BLaER1 treated with 17β-estradiol and CSF1 and Interleukin-3, amounts not matched to agents 10 nM and 100 nM (cell line): ENCODE data around the gene PLAAT3.
A peak's percentile ranks its signal among the peaks of the same experiment; 100 is the strongest.

Experiments used
- H3K27ac ChIP-seq, 11 experiments: shearing (Covaris generic); formaldehyde crosslinking; 2 replicates each; pipeline ENCODE4 v1.8.1; 2022
- H3K27me3 ChIP-seq, 11 experiments: shearing (Covaris generic); formaldehyde crosslinking; 2 replicates each; pipeline ENCODE4 v1.8.1; 2022
- H3K36me3 ChIP-seq, 11 experiments: shearing (Covaris generic); formaldehyde crosslinking; 2 replicates each; pipeline ENCODE4 v1.8.1; 2022
- H3K4me1 ChIP-seq, 10 experiments: shearing (Covaris generic); formaldehyde crosslinking; 2 replicates each; pipeline ENCODE4 v1.8.1; 2022
- H3K4me2 ChIP-seq, 11 experiments: shearing (Covaris generic); formaldehyde crosslinking; 2 replicates each; pipeline ENCODE4 v1.8.1; 2022
- H3K4me3 ChIP-seq, 10 experiments: shearing (Covaris generic); formaldehyde crosslinking; 2 replicates each; pipeline ENCODE4 v1.8.1; 2022
- H3K9ac ChIP-seq, 11 experiments: shearing (Covaris generic); formaldehyde crosslinking; 2 replicates each; pipeline ENCODE4 v1.8.1; 2022
- H3K9me3 ChIP-seq, 11 experiments: shearing (Covaris generic); formaldehyde crosslinking; replicated peaks in 1 of 11; 2 replicates each; pipeline ENCODE4 v1.8.1; 2022
- H4K20me1 ChIP-seq, 11 experiments: shearing (Covaris generic); formaldehyde crosslinking; 2 replicates each; pipeline ENCODE4 v1.8.1; 2022
- Cebpa-rat ChIP-seq, 11 experiments: shearing (Covaris generic); IDR thresholded peaks; 2 replicates each; pipeline ENCODE4 v1.8.1; 2022

Gene PLAAT3

GRCh38 chr11:63574856-63575602, 39.2 kb downstream of the PLAAT3 start:
- H3K4me3 ChIP-seq, result peak overlapping the region in 6 of 10 experiments; percentile 14 to 39 (median 27); a peak in 12 of 20 replicates
- peak overlapping the region; percentile 56 to 78 (median 72) for H3K4me2 ChIP-seq
- H3K36me3 ChIP-seq, result no peaks in the 10 kb centered on the region
- H3K27me3 ChIP-seq, result no peaks in the 10 kb centered on the region
- TF ChIP-seq Cebpa-rat (IDR thresholded peaks at IDR 0.05), result no peak
- peaks cover 3 to 17% (median 5%) of the 10 kb centered on the region in 11 experiments for H3K9me3 ChIP-seq
- peak overlapping the region in 10 of 11 experiments; percentile 10 to 63 (median 52); a peak in 17 of 22 replicates for H3K9ac ChIP-seq
- H3K27ac ChIP-seq, result peak overlapping the region; percentile 37 to 80 (median 68)
- peaks cover 10 to 24% (median 19%) of the 10 kb centered on the region in 10 experiments for H3K4me1 ChIP-seq
- no peaks in the 10 kb centered on the region for H4K20me1 ChIP-seq

- peaks cover 0 to 13% (median 0%) of the 10 kb centered on the region in 11 experiments; a peak in 5 of 22 replicates for H3K9me3 ChIP-seq
- TF ChIP-seq Cebpa-rat (IDR thresholded peaks at IDR 0.05), result no peak
- H3K27ac ChIP-seq, result peak overlapping the region; percentile 37 to 80 (median 68)
- H4K20me1 ChIP-seq, result no peaks in the 10 kb centered on the region
- H3K4me2 ChIP-seq, result peak overlapping the region; percentile 56 to 78 (median 72)
- H3K9ac ChIP-seq, result peak overlapping the region; percentile 5 to 63 (median 51); a peak in 17 of 22 replicates
- H3K36me3 ChIP-seq, result no peaks in the 10 kb centered on the region
- H3K27me3 ChIP-seq, result no peaks in the 10 kb centered on the region
- H3K4me1 ChIP-seq, result peaks cover 10 to 24% (median 19%) of the 10 kb centered on the region in 10 experiments
- H3K4me3 ChIP-seq, result peak overlapping the region in 8 of 10 experiments; percentile 13 to 39 (median 23); a peak in 11 of 20 replicates
Measured at GRCh38 chr11:63573881-63574855, 40.1 kb downstream of the PLAAT3 start.

- Histone ChIP-seq H3K9ac (no peak overlapping the region), H3K4me3 (no peak overlapping the region), H4K20me1 (no peaks in the 10 kb centered on the region), H3K27me3 (no peaks in the 10 kb centered on the region), H3K27ac (no peak overlapping the region), H3K4me2 (no peak overlapping the region), H3K4me1 (peaks cover 23 to 37% (median 30%) of the 10 kb centered on the region in 10 experiments), H3K9me3 (peaks cover 0 to 2% (median 0%) of the 10 kb centered on the region in 11 experiments; a peak in 3 of 22 replicates), H3K36me3 (no peaks in the 10 kb centered on the region)
- TF ChIP-seq Cebpa-rat (IDR thresholded peaks at IDR 0.05), result no peak
Measured at GRCh38 chr11:63572026-63572688, 42.1 kb downstream of the PLAAT3 start.

- Histone ChIP-seq H3K9me3 (no peaks in the 10 kb centered on the region; a peak in 2 of 22 replicates), H3K4me3 (no peak overlapping the region), H3K9ac (no peak overlapping the region), H3K36me3 (no peaks in the 10 kb centered on the region), H3K27me3 (no peaks in the 10 kb centered on the region), H4K20me1 (no peaks in the 10 kb centered on the region), H3K27ac (no peak overlapping the region), H3K4me1 (peaks cover 29 to 49% (median 39%) of the 10 kb centered on the region in 10 experiments), H3K4me2 (no peak overlapping the region)
- no peak for TF ChIP-seq Cebpa-rat (IDR thresholded peaks at IDR 0.05)
Measured at GRCh38 chr11:63569570-63569969, 44.7 kb downstream of the PLAAT3 start.

- Histone ChIP-seq H3K36me3 (no peaks in the 10 kb centered on the region), H3K9me3 (no peaks in the 10 kb centered on the region), H4K20me1 (no peaks in the 10 kb centered on the region), H3K4me1 (peaks cover 23 to 38% (median 29%) of the 10 kb centered on the region in 10 experiments), H3K9ac (peak overlapping the region in 4 of 11 experiments; percentile 34 to 62 (median 45); a peak in 7 of 22 replicates), H3K4me2 (peak overlapping the region; percentile 15 to 65 (median 59)), H3K4me3 (no peak overlapping the region), H3K27ac (peak overlapping the region in 10 of 11 experiments; percentile 52 to 78 (median 68); a peak in 19 of 22 replicates), H3K27me3 (no peaks in the 10 kb centered on the region)
- peak in 4 of 11 experiments; percentile 16 to 86 (median 43); a peak in 4 of 22 replicates for TF ChIP-seq Cebpa-rat (IDR thresholded peaks at IDR 0.05)
Measured at GRCh38 chr11:63567044-63567840, 47.0 kb downstream of the PLAAT3 start.

- H3K9me3 ChIP-seq, result no peaks in the 10 kb centered on the region
- no peak overlapping the region for H3K4me3 ChIP-seq
- H3K9ac ChIP-seq, result no peak overlapping the region
- H3K4me1 ChIP-seq, result peaks cover 31 to 50% (median 43%) of the 10 kb centered on the region in 10 experiments
- H3K4me2 ChIP-seq, result peak overlapping the region in 8 of 11 experiments; percentile 12 to 39 (median 26); a peak in 8 of 22 replicates
- H3K27me3 ChIP-seq, result no peaks in the 10 kb centered on the region
- H4K20me1 ChIP-seq, result no peaks in the 10 kb centered on the region
- no peaks in the 10 kb centered on the region for H3K36me3 ChIP-seq
- no peak overlapping the region for H3K27ac ChIP-seq
- TF ChIP-seq Cebpa-rat (IDR thresholded peaks at IDR 0.05), result no peak
Measured at GRCh38 chr11:63564784-63565350, 49.4 kb downstream of the PLAAT3 start.

GRCh38 chr11:63564056-63564774, 50.0 kb downstream of the PLAAT3 start:
- Histone ChIP-seq H3K4me1 (peaks cover 31 to 50% (median 43%) of the 10 kb centered on the region in 10 experiments), H4K20me1 (no peaks in the 10 kb centered on the region), H3K36me3 (no peaks in the 10 kb centered on the region), H3K27me3 (no peaks in the 10 kb centered on the region), H3K9ac (no peak overlapping the region), H3K4me3 (no peak overlapping the region), H3K27ac (no peak overlapping the region), H3K9me3 (no peaks in the 10 kb centered on the region), H3K4me2 (peak overlapping the region in 8 of 11 experiments; percentile 12 to 39 (median 26); a peak in 8 of 22 replicates)
- TF ChIP-seq Cebpa-rat (IDR thresholded peaks at IDR 0.05), result no peak
